ENCODE measurements around the gene GJD2. TPM values are rescaled to one million over a fixed set of nuclear protein-coding genes. Genes with fewer than 3 reads are reported as not detected.

The GJD2 gene
- polyA plus RNA-seq, 1 experiment = not detected

- ChIA-PET CTCF (no interaction called here), POLR2A (no interaction called here)
- TF ChIP-seq CTCF (IDR thresholded peaks at IDR 0.05; ENCODE audit: insufficient read depth, low read depth, low read length) = no peak
- Histone ChIP-seq H3K27me3 (ENCODE audit: control insufficient read depth, insufficient read depth, low read length) (peaks cover 1% of the 10 kb centered on the region; the same call in 1 of the 2 replicates), H3K4me3 (ENCODE audit: low read depth, low read length) (no peak overlapping the region), H3K36me3 (ENCODE audit: control insufficient read depth, insufficient read depth, low read length) (no peaks in the 10 kb centered on the region)
- DNase-seq (ENCODE audit: low read depth) = no peak
Observed at GRCh38 chr15:34776606-34777105, 21.9 kb upstream of the GJD2 start.

DNA sequence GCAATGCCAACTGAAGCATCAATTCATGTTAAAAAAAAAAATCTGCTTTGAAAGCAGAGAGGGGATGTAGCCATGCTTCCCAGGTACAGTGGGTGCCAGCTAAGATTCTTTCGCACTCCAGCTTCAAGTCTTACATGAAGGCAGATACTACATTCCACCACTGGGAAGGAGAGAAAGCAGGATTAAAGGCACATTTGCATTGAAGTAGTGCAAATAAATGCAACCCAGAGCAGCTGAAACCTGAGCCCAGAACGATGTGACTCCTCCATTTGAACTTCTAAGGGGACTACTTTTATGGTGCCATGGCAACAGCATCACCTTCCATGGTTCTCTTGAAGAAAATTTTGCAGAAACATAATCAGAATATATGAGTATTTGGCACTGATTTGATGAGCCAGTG is 19.1 kb upstream of the GJD2 start:
- CTCF ChIA-PET = no interaction called here
- no peaks in the 10 kb centered on the region for H3K36me3 ChIP-seq (ENCODE audit: control insufficient read depth, insufficient read depth, low read length)
- TF ChIP-seq CTCF (IDR thresholded peaks at IDR 0.05; ENCODE audit: insufficient read depth, low read depth, low read length) = no peak

GRCh38 chr15:34773013-34773412 is 18.2 kb upstream of the GJD2 start:
- Histone ChIP-seq H3K4me3 (ENCODE audit: low read depth, low read length) (no peak overlapping the region), H3K36me3 (ENCODE audit: control insufficient read depth, insufficient read depth, low read length) (no peaks in the 10 kb centered on the region), H3K27me3 (ENCODE audit: control insufficient read depth, insufficient read depth, low read length) (peaks cover 3% of the 10 kb centered on the region; the same call in 1 of the 2 replicates)
- ChIA-PET POLR2A (no interaction called here), CTCF (no interaction called here)
- TF ChIP-seq CTCF (IDR thresholded peaks at IDR 0.05; ENCODE audit: insufficient read depth, low read depth, low read length) = no peak
- DNase-seq (ENCODE audit: low read depth) = no peak

More for the DNA sequence above, 19.1 kb upstream of the GJD2 start:
- no peak overlapping the region for H3K4me3 ChIP-seq (ENCODE audit: low read depth, low read length)
- DNase-seq (ENCODE audit: low read depth) = no peak
- peaks cover 3% of the 10 kb centered on the region; the same call in 1 of the 2 replicates for H3K27me3 ChIP-seq (ENCODE audit: control insufficient read depth, insufficient read depth, low read length)
- POLR2A ChIA-PET = no interaction called here

DNA sequence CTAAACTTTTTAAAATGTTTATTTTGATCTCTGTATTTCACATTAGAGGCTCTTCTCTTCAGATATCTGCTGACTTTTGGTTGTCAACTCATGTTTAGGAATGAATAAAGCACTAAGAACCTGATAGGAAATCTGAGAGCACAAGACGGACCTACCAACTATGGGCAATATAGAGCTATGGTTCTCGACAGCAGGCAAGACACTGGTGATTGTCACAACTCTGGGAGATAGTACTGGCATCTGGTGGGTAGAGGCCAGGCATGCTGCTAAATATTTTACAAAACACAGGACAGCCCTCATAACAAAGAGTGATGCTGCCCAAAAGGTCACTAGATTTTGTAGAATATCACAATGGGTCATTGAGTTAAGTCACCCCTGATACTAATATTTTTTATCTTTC is 17.5 kb upstream of the GJD2 start:
- CTCF ChIA-PET = no interaction called here
- peaks cover 3% of the 10 kb centered on the region; the same call in 1 of the 2 replicates for H3K27me3 ChIP-seq (ENCODE audit: control insufficient read depth, insufficient read depth, low read length)
- H3K4me3 ChIP-seq (ENCODE audit: low read depth, low read length) = no peak overlapping the region
- no peaks in the 10 kb centered on the region for H3K36me3 ChIP-seq (ENCODE audit: control insufficient read depth, insufficient read depth, low read length)
- POLR2A ChIA-PET = no interaction called here
- no peak for TF ChIP-seq CTCF (IDR thresholded peaks at IDR 0.05; ENCODE audit: insufficient read depth, low read depth, low read length)
- DNase-seq (ENCODE audit: low read depth) = no peak

DNA sequence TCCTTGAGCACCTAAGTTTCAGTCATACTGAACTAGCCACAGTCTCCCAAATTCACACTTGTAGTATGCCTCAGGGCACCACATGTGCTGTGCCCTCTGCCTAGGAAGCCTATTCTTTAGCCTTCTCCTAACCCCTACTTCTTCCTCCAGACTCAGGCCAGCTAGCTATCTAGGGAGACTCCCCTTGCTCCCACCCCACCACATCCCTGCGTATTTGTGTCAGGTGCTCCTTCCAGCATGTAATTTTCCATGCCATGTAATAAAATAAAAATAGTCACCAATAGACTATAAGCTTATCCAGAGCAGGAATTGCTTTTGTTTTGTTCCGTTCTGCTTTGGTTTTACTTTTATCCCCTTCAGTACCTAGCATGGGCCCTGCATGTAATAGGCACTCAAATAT is 14.9 kb upstream of the GJD2 start:
- H3K27me3 ChIP-seq (ENCODE audit: control insufficient read depth, insufficient read depth, low read length) = 0 out of 2 replicates have a peak, but pooled peaks cover 1% of the 10 kb centered on the region
- no peak overlapping the region for H3K4me3 ChIP-seq (ENCODE audit: low read depth, low read length)
- no peaks in the 10 kb centered on the region for H3K36me3 ChIP-seq (ENCODE audit: control insufficient read depth, insufficient read depth, low read length)
- CTCF ChIA-PET = no interaction called here
- TF ChIP-seq CTCF (IDR thresholded peaks at IDR 0.05; ENCODE audit: insufficient read depth, low read depth, low read length) = no peak
- POLR2A ChIA-PET = no interaction called here
- DNase-seq (ENCODE audit: low read depth) = no peak

Data from BJ (cell line).